Effector memory CD4-positive, alpha-beta T cell (primary cell): Measurements from ENCODE around the gene ZSCAN25.
"Not testable (repeated sequence)": the region's sequence is repeated elsewhere in the genome, so short reads cannot be mapped to it uniquely, and the experiment has no call there.

Source experiments
- DNase-seq, 3 donors: peaks; one replicate each; pipeline ENCODE4 v3.0.0-alpha.2; 2020
- H3K27ac ChIP-seq: 2 replicates; pipeline ENCODE4 v1.7.0; 2013; ENCODE audit warnings: mild to moderate bottlenecking, low read length, moderate library complexity; ENCODE audit not compliant: insufficient read depth, poor library complexity, severe bottlenecking
- H3K27me3 ChIP-seq: replicated peaks from 2 replicates; pipeline ENCODE4 v1.7.0; 2013; ENCODE audit warnings: mild to moderate bottlenecking, low read length; ENCODE audit not compliant: insufficient read depth, control insufficient read depth, poor library complexity, severe bottlenecking
- H3K36me3 ChIP-seq: 2 replicates; pipeline ENCODE4 v1.7.0; 2013; ENCODE audit warnings: mild to moderate bottlenecking, low read length, moderate library complexity; ENCODE audit not compliant: control insufficient read depth, insufficient read depth
- H3K4me1 ChIP-seq: 2 replicates; pipeline ENCODE4 v1.7.0; 2013; ENCODE audit warnings: low read length, mild to moderate bottlenecking; ENCODE audit not compliant: control insufficient read depth, insufficient read depth, poor library complexity, severe bottlenecking
- H3K4me3 ChIP-seq: 2 replicates; pipeline ENCODE4 v1.7.0; 2013; ENCODE audit warnings: low read length, low read depth, mild to moderate bottlenecking; ENCODE audit not compliant: insufficient read depth, poor library complexity, severe bottlenecking
- H3K9me3 ChIP-seq: 2 replicates; pipeline ENCODE4 v1.7.0; 2013; ENCODE audit warnings: mild to moderate bottlenecking, low read length, moderate library complexity; ENCODE audit not compliant: control insufficient read depth

Gene ZSCAN25

GRCh38 chr7:99626661-99627060, 9.9 kb downstream of the ZSCAN25 start:
- DNase-seq = no peak
- H3K27me3 ChIP-seq = no peaks in the 10 kb centered on the region
- H3K9me3 ChIP-seq = no peaks in the 10 kb centered on the region
- peaks cover 61% of the 10 kb centered on the region for H3K36me3 ChIP-seq
- peaks cover 20% of the 10 kb centered on the region for H3K4me1 ChIP-seq
- H3K4me3 ChIP-seq = no peak overlapping the region
- no peak overlapping the region for H3K27ac ChIP-seq

- no peak overlapping the region for H3K4me3 ChIP-seq
- peaks cover 20% of the 10 kb centered on the region for H3K4me1 ChIP-seq
- peaks cover 52% of the 10 kb centered on the region for H3K36me3 ChIP-seq
- no peaks in the 10 kb centered on the region for H3K9me3 ChIP-seq
- H3K27me3 ChIP-seq = no peaks in the 10 kb centered on the region
- no peak for DNase-seq
- H3K27ac ChIP-seq = no peak overlapping the region
Observed at GRCh38 chr7:99627513-99627912, 10.8 kb downstream of the ZSCAN25 start.

GRCh38 chr7:99628471-99629465, 12.0 kb downstream of the ZSCAN25 start:
- no peaks in the 10 kb centered on the region for H3K27me3 ChIP-seq
- peaks cover 55% of the 10 kb centered on the region for H3K36me3 ChIP-seq
- H3K9me3 ChIP-seq = no peaks in the 10 kb centered on the region
- H3K27ac ChIP-seq = no peak overlapping the region
- no peak for DNase-seq
- H3K4me1 ChIP-seq = peaks cover 12% of the 10 kb centered on the region
- H3K4me3 ChIP-seq = no peak overlapping the region

GRCh38 chr7:99629643-99630042, 12.9 kb downstream of the ZSCAN25 start:
- Histone ChIP-seq H3K9me3 (no peaks in the 10 kb centered on the region), H3K4me1 (peaks cover 4% of the 10 kb centered on the region), H3K27me3 (no peaks in the 10 kb centered on the region), H3K36me3 (peaks cover 57% of the 10 kb centered on the region), H3K27ac (no peak overlapping the region), H3K4me3 (no peak overlapping the region)
- DNase-seq = no peak

DNA sequence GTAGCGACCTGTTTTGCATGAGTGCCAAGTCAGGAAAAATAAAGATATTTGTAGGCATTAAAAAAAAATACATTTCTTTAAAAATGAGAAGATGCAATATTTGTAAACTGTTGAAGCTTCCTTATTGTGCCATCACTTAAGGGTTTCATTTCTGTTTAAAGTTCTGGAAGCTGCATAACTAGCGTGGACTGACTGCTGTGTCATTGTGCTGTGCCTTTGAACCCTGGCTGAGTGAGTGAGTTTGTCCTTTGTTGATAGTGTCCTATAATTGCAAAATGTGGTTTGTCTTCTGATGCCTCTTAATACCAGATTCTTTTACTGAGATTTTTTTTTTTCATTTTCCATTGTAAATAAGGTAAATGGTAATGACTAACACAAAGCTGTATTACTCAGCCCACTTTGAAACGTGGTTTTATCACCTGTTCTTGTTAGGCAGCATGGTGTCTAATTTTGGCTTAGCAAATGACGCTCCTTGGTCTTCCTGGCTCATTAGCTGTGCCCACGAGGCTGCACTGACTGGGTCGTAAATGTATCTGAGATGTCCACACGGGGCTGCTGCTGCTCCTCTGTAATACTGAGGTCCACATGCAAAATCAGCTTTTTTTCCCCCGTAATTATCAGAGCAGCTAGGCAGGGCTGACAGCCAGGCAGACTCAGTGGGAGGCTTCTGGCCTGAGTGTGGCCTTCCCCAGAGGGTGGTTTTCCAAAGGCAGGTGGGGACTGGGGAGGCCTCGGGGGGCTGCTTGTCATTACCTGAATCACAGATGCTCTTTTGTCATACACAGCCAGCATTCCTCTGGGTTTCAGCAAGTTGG, 14.8 kb downstream of the ZSCAN25 start:
- H3K27me3 ChIP-seq = no peaks in the 10 kb centered on the region
- no peaks in the 10 kb centered on the region for H3K4me1 ChIP-seq
- peaks cover 48% of the 10 kb centered on the region for H3K36me3 ChIP-seq
- no peak overlapping the region for H3K4me3 ChIP-seq
- no peak for DNase-seq
- H3K27ac ChIP-seq = no peak overlapping the region
- H3K9me3 ChIP-seq = no peaks in the 10 kb centered on the region

DNA sequence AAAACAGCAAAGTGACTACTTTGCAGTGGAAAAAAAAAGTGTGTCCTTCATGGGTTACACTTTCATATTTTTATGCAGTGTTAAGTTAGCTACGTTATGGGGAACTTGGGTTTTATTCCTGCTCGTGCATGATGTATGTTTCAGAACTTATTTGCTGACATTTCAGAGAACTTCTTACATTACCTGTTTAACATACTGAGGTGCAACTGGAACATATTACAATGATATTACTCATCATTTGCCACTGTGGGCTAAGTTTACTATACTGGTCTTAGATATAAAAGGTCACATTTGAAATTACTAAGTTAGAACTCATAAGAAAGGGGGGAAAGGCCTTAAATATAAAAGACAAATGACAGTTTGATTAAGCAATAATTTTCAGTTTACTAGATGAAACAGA, 20.7 kb downstream of the ZSCAN25 start:
- not testable (repeated sequence) for DNase-seq, H3K36me3 ChIP-seq, H3K27ac ChIP-seq, H3K9me3 ChIP-seq, H3K4me1 ChIP-seq, H3K27me3 ChIP-seq, H3K4me3 ChIP-seq

GRCh38 chr7:99638731-99639130, 22.0 kb downstream of the ZSCAN25 start:
- H3K4me3 ChIP-seq = no peak overlapping the region
- DNase-seq = no peak

GRCh38 chr7:99639267-99639666, 22.5 kb downstream of the ZSCAN25 start:
- Histone ChIP-seq H3K4me3 (no peak overlapping the region), H3K9me3 (no peaks in the 10 kb centered on the region), H3K27me3 (no peaks in the 10 kb centered on the region)

More at GRCh38 chr7:99638731-99639130, 22.0 kb downstream of the ZSCAN25 start:
- Histone ChIP-seq H3K9me3 (no peaks in the 10 kb centered on the region), H3K36me3 (peaks cover 3% of the 10 kb centered on the region), H3K27me3 (no peaks in the 10 kb centered on the region), H3K27ac (no peak overlapping the region), H3K4me1 (no peaks in the 10 kb centered on the region)

GRCh38 chr7:99642027-99642426, 25.3 kb downstream of the ZSCAN25 start:
- H3K36me3 ChIP-seq = no peaks in the 10 kb centered on the region
- no peak for DNase-seq

More at GRCh38 chr7:99639267-99639666, 22.5 kb downstream of the ZSCAN25 start:
- Histone ChIP-seq H3K36me3 (no peaks in the 10 kb centered on the region), H3K4me1 (no peaks in the 10 kb centered on the region), H3K27ac (no peak overlapping the region)
- DNase-seq = no peak

DNA sequence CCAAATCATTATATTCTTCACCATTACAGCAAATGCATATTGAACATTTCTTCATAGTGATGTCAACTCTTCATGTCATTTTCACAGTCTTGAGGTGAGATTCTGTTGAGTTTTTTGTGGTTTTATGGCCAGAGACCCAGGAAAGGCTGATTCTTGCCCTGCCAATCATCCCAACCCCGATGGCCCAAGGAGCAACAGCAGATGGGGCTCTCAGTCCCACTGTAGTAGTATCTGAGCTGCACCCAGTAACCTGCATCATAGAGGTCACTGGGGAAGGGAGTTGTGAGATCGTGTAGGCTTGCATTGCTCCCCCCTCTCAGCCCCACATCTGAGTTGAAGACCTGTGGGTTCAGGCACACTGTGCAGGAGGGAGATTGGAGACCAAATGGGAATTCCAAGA, 26.7 kb downstream of the ZSCAN25 start:
- H3K4me1 ChIP-seq = no peaks in the 10 kb centered on the region

More at GRCh38 chr7:99642027-99642426, 25.3 kb downstream of the ZSCAN25 start:
- Histone ChIP-seq H3K4me3 (no peak overlapping the region), H3K27me3 (no peaks in the 10 kb centered on the region), H3K9me3 (no peaks in the 10 kb centered on the region), H3K27ac (no peak overlapping the region), H3K4me1 (no peaks in the 10 kb centered on the region)

More for the DNA sequence above, 26.7 kb downstream of the ZSCAN25 start:
- no peak overlapping the region for H3K27ac ChIP-seq
- no peaks in the 10 kb centered on the region for H3K9me3 ChIP-seq
- H3K4me3 ChIP-seq = no peak overlapping the region
- DNase-seq = no peak
- H3K27me3 ChIP-seq = no peaks in the 10 kb centered on the region
- no peaks in the 10 kb centered on the region for H3K36me3 ChIP-seq
